Right kidney (tissue), 1 donor: Measurements from ENCODE around the gene CTSD.

ENCODE experiments used
- DNase-seq: peaks from one replicate; pipeline ENCODE4 v3.0.0-alpha.2; 2016

CTSD gene

GRCh38 chr11:1783725-1784529, 20.2 kb upstream of the CTSD start:
- DNase-seq = no peak

- DNase-seq = no peak
Observed at GRCh38 chr11:1782831-1783724, 19.4 kb upstream of the CTSD start.

- DNase-seq = no peak
Observed at GRCh38 chr11:1782031-1782590, 18.4 kb upstream of the CTSD start.

GRCh38 chr11:1781593-1781975, 17.9 kb upstream of the CTSD start:
- no peak for DNase-seq

GRCh38 chr11:1780700-1781592, 17.2 kb upstream of the CTSD start:
- no peak for DNase-seq

- DNase-seq = no peak
Observed at GRCh38 chr11:1779806-1780699, 16.3 kb upstream of the CTSD start.

- DNase-seq = no peak
Observed at GRCh38 chr11:1779034-1779805, 15.5 kb upstream of the CTSD start.

GRCh38 chr11:1778141-1778911, 14.6 kb upstream of the CTSD start:
- no peak for DNase-seq

GRCh38 chr11:1777737-1778136, 14.0 kb upstream of the CTSD start:
- DNase-seq = no peak

- DNase-seq = no peak
Observed at GRCh38 chr11:1776944-1777715, 13.4 kb upstream of the CTSD start.

GRCh38 chr11:1776331-1776851, 12.7 kb upstream of the CTSD start:
- no peak for DNase-seq

- DNase-seq = no peak
Observed at GRCh38 chr11:1774886-1775285, 11.2 kb upstream of the CTSD start.

- no peak for DNase-seq
Observed at GRCh38 chr11:1773994-1774550, 10.3 kb upstream of the CTSD start.

- DNase-seq = no peak
Observed at GRCh38 chr11:1773131-1773993, 9.6 kb upstream of the CTSD start.

GRCh38 chr11:1772270-1773130, 8.8 kb upstream of the CTSD start:
- no peak for DNase-seq

- DNase-seq = no peak
Observed at GRCh38 chr11:1771700-1772099, 8.0 kb upstream of the CTSD start.
